SK-N-SH (cell line): Measurements from ENCODE around the gene C10orf90.

Experiments
- CTCF ChIP-seq: fragments of 200-600 bp; sonication (generic); IDR thresholded peaks from 2 replicates; pipeline ENCODE4 v1.6.1; 2017; ENCODE audit warnings: antibody characterized with exemption, mild to moderate bottlenecking, moderate library complexity
- EP300 ChIP-seq, 2 experiments: IDR thresholded peaks; 2 replicates each; pipeline versions ENCODE4 v1.4.0 to v1.6.1; 2012; ENCODE audit warnings: borderline replicate concordance in 1 of 2, low read depth in 1 of 2, low read length in 1 of 2
- GABPA ChIP-seq: IDR thresholded peaks from 2 replicates; pipeline ENCODE4 v1.4.0; 2012; ENCODE audit warnings: low read depth, mild to moderate bottlenecking
- POLR2AphosphoS5 ChIP-seq: IDR thresholded peaks from 2 replicates; pipeline ENCODE4 v1.6.1; 2012; ENCODE audit warnings: low read depth, low read length
- REST ChIP-seq: IDR thresholded peaks from 2 replicates; pipeline ENCODE4 v1.6.1; 2012; ENCODE audit warnings: mild to moderate bottlenecking, low read depth, low read length, moderate library complexity
- SMC3 ChIP-seq: IDR thresholded peaks from 2 replicates; pipeline ENCODE4 v1.6.1; 2012; ENCODE audit warnings: low read depth, low read length, improper control_type of control experiment
- USF2 ChIP-seq: fragments of 150-350 bp; IDR thresholded peaks from 2 replicates; pipeline ENCODE4 v1.6.1; 2017; ENCODE audit warnings: antibody characterized with exemption, low read length, low read depth, borderline replicate concordance
- ZBTB33 ChIP-seq: IDR thresholded peaks from 2 replicates; pipeline ENCODE4 v1.4.0; 2012; ENCODE audit warnings: low read depth, borderline replicate concordance

- TF ChIP-seq CTCF (no peak), REST (no peak), SMC3 (no peak), ZBTB33 (no peak), POLR2AphosphoS5 (no peak), GABPA (no peak), EP300 (IDR thresholded peaks at IDR 0.05; ENCODE audit: borderline replicate concordance in 1 of 2, low read depth in 1 of 2, low read length in 1 of 2) (no peak), USF2 (no peak)
These were observed 40.4 kb downstream of the C10orf90 start for GRCh38 chr10:126629925-126630624.
